ENCODE results near the gene WWOX.

The WWOX gene

GRCh38 chr16:78415669-78416068 lies 316.2 kb downstream of the WWOX start:
- no peak for DNase-seq (ENCODE audit: extremely low spot score)
- no peak for TF ChIP-seq CTCF (IDR thresholded peaks at IDR 0.05; ENCODE audit: control extremely low read depth, extremely low read depth, low read depth, missing control alignments)
- POLR2A ChIA-PET = no interaction called here
- CTCF ChIA-PET = no interaction called here

GRCh38 chr16:78416400-78416799 lies 316.9 kb downstream of the WWOX start:
- CTCF ChIA-PET = no interaction called here
- no peak for TF ChIP-seq CTCF (IDR thresholded peaks at IDR 0.05; ENCODE audit: control extremely low read depth, extremely low read depth, low read depth, missing control alignments)
- DNase-seq (ENCODE audit: extremely low spot score) = no peak
- POLR2A ChIA-PET = no interaction called here

GRCh38 chr16:78421181-78421708 lies 321.8 kb downstream of the WWOX start:
- ChIA-PET POLR2A (no interaction called here), CTCF (interaction anchor here (0.7 to 1.5 kb wide), 2 partner anchors 14 to 16 kb away, joined by 3 read pairs; no protein-coding TSS in a partner anchor)
- no peak for DNase-seq (ENCODE audit: extremely low spot score)
- no peak for TF ChIP-seq CTCF (IDR thresholded peaks at IDR 0.05; ENCODE audit: control extremely low read depth, extremely low read depth, low read depth, missing control alignments)

- no peak for TF ChIP-seq CTCF (IDR thresholded peaks at IDR 0.05; ENCODE audit: control extremely low read depth, extremely low read depth, low read depth, missing control alignments)
- ChIA-PET CTCF (no interaction called here), POLR2A (no interaction called here)
- no peak for DNase-seq (ENCODE audit: extremely low spot score)
Observed at GRCh38 chr16:78425281-78425680, 325.8 kb downstream of the WWOX start.

GRCh38 chr16:78425891-78426510 lies 326.5 kb downstream of the WWOX start:
- DNase-seq (ENCODE audit: extremely low spot score) = no peak

GRCh38 chr16:78428193-78428592 lies 328.7 kb downstream of the WWOX start:
- POLR2A ChIA-PET = no interaction called here

More at GRCh38 chr16:78425891-78426510, 326.5 kb downstream of the WWOX start:
- POLR2A ChIA-PET = no interaction called here
- no peak for TF ChIP-seq CTCF (IDR thresholded peaks at IDR 0.05; ENCODE audit: control extremely low read depth, extremely low read depth, low read depth, missing control alignments)
- CTCF ChIA-PET = interaction anchor here (1.1 kb wide), 1 partner anchor 53 kb away, joined by 3 read pairs; no protein-coding TSS in a partner anchor

More at GRCh38 chr16:78428193-78428592, 328.7 kb downstream of the WWOX start:
- DNase-seq (ENCODE audit: extremely low spot score) = no peak
- no peak for TF ChIP-seq CTCF (IDR thresholded peaks at IDR 0.05; ENCODE audit: control extremely low read depth, extremely low read depth, low read depth, missing control alignments)
- CTCF ChIA-PET = interaction anchor here (1.0 kb wide), 1 partner anchor 9 kb away, joined by 3 read pairs; no protein-coding TSS in a partner anchor
